ENCODE data around the gene NPRL2.
"Not testable (repeated sequence)": the region's sequence is repeated elsewhere in the genome, so short reads cannot be mapped to it uniquely, and the experiment has no call there.

Gene NPRL2

GRCh38 chr3:50327129-50327528 is 23.4 kb downstream of the NPRL2 start:
- DNase-seq (ENCODE audit: low read depth), result no peak

DNA sequence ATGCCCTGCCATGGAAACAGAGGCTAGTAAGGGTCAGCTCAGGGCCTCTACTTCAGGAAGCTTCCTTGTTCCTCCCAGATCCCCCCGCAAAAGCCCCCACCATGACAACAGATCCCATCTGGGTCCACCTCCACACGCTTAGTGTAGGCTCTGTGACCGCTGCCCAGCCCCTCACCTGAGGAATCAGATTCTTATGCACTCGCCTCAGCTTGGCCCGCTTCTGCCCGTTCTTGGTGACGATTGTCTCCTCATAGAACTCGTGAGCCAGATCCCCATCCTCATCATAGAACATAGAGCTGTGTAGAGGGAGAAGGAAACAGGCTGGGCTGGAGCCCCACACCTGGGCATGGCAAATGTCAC is 24.4 kb downstream of the NPRL2 start:
- DNase-seq (ENCODE audit: low read depth), result no peak

- DNase-seq (ENCODE audit: low read depth), result no peak
Observed at GRCh38 chr3:50325497-50326181, 24.9 kb downstream of the NPRL2 start.

DNA sequence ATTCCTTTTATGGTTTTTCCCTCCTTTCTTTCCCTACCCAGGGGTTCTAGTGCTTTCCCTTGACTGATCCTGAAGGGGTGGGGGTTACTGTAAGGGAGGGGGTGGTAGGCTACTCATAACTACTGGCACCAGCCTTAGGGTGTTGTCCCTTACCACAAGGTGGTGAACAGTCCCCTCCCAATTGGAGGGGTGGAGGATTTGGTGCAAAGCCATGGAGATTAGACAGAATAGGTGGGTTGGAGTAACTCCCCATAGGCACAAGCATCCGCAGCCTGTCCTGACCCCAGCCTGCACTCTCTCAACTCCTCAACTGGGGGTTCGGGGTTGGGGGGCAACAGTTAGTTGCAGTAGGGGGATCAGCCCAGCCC is 25.5 kb downstream of the NPRL2 start:
- no peak for DNase-seq (ENCODE audit: low read depth)

DNA sequence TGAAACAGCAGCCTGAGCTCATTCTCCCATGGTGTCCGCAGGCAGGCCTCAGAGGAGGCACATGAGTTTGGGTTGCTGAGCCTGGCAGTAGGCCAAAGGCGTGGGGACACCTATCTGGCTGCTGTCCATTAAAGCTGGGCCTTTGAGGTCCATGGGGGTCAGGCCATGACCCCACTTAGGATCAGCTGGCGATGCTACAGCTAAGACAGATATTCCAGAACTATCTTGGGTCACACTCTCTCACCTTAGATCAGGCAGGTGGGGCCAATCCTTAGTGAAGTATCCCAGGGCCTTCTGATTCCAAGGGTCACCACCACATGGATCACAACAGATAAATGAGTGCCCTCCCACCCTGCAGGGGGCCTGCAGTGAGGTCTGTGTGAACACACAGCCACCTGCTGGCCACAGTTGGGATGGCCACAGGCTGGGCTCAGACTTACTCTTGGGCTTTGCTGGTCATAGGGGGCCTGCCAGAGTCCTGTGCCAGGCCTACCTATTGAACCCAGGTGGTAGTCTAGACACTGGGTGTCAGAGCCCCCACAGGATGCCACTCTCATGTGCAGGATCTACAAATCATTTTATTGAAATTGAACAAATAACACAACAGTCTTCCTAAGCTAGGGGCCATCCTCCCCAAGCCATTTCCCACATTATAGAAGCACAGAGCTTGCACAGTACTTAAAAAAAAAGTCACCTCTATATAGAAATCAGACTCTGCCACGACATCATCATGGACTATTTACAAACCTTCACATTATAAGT is 26.0 kb downstream of the NPRL2 start:
- DNase-seq (ENCODE audit: low read depth), result no peak

DNA sequence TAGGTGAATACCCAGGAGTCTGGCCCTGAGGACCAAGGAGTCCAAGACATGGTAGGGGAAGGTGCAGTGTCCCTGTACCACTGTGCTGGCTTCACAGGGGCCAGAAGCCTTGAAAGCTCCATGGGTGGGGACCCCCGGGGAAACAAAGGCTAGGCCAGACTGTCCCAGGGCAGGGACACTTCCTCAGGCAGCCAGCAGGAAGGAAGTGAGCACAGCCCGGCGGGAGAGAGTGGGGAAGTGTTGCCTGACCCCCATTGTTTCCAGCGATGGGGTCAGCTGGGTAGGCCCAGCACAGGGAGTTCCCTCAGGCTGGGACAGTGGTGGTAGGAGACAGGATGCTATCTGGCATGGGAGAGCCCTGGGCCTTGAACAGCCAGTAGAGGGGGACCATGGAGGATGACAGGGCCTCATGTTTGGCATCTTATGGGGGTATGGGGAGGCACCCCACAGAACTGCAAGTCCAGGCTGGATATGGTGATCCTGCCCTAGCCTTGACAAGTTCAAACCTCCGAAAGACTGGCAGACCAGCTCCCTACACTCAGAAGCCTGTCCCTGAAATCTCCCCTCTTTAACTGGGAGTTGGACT is 26.9 kb downstream of the NPRL2 start:
- DNase-seq (ENCODE audit: low read depth), result no peak

- DNase-seq (ENCODE audit: low read depth), result no peak
Observed at GRCh38 chr3:50323092-50323600, 27.4 kb downstream of the NPRL2 start.

GRCh38 chr3:50322386-50323091 is 28.0 kb downstream of the NPRL2 start, which contains the start of gene HYAL2:
TSS of gene HYAL2 (minus strand) at chr3:50322745. CDS start at chr3:50320489, 2,256 bp downstream.
- no peak for DNase-seq (ENCODE audit: low read depth)

GRCh38 chr3:50322115-50322385 is 28.5 kb downstream of the NPRL2 start:
- DNase-seq (ENCODE audit: low read depth), result no peak

DNA sequence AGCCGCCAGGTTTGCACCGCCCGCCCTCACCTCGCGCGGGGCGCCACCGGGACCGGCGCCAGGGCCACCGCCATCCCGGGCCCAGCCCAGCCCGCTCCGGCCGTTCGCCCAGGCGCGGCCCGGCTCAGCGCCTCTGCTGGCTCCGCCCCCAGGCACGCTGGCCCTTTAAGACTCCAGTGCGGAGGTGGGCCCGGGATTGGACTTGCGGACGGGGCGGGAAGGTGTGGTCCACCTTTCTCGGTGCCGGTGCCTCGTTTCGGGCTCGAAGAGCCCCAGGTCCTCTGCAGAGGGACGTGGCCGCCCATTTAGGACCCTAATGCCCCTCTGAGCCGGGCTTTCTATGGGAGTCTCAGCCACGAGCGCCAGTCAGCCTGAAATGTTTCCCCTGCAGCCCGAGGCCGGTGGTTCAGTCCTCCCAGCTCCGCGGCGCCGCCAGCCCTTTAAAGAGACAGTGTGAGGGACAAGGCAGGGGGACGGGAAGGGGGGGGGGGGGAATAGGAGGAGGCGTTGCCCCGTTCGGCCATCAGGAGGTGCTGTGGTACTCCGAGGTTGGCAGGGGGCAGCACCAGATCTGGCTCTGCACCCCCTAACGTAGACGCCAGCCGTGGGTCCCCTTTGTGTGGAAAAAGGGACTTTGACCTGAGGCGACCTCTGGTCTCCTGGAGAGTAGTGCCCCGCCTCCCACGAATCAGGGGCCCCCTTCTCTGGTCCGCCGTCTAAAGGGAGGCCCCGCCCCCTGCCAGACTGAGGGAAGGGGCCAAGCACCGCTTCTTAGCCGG is 29.1 kb downstream of the NPRL2 start:
- DNase-seq (ENCODE audit: low read depth), result no peak

- DNase-seq (ENCODE audit: low read depth), result no peak
Observed at GRCh38 chr3:50320853-50321335, 29.7 kb downstream of the NPRL2 start.

GRCh38 chr3:50319894-50320625 is 30.5 kb downstream of the NPRL2 start:
- DNase-seq (ENCODE audit: low read depth), result no peak

DNA sequence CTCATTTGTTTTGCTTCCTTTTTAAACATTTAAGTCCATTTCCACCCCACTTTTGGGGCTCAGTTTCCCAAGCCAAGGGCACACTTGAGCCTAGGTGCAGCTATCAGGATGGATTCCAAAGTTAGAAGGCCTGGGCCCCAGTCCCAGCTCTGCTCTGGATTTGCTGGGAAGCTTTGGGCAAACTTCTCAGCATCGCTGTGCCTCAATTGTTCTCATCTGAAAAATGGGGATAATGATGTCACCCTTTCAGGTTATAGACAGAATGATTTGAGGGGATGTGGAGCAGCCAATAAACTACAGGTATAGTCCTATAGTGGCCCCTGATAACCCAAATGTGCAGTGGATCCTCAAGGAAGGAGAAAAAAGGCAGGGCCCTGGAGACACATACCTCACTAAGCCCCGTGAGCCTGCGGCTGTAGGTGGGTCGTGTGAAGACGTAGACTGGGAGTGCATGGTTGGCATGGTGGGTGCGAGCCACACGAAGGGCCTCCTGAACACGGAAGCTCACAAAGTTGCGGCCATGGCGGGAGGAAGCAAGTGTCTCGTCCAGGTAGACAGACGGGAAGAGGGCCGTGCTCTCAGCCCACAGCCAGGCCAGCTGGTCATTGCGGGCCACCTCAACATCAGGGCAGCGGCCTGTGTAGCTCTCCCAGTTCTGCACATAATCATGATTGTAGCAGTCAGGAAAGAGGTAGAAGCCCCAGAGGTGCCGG is 31.2 kb downstream of the NPRL2 start:
- no peak for DNase-seq (ENCODE audit: low read depth)

DNA sequence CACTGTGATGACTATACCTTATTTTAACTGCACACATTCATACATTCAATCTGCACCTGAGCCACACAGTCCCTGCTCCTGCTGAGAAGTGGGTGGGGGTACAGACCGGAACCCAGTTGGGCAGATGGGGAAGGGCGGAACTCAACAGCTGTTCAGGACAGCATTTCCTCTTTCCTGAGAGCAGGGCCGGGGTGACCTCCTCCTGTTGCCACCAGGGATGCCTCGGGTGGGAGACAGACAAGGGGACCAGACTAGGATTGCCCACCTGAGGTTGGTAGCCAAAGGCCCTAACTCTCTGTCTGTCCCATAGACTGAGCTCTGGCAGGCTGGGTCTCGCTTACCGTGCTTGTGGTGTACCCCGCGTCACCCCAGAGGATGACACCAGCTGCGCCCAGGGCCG is 32.0 kb downstream of the NPRL2 start:
- no peak for DNase-seq (ENCODE audit: low read depth)

- DNase-seq (ENCODE audit: low read depth), result no peak
Observed at GRCh38 chr3:50318163-50318562, 32.4 kb downstream of the NPRL2 start.

- DNase-seq (ENCODE audit: low read depth), result no peak
Observed at GRCh38 chr3:50317300-50317699, 33.3 kb downstream of the NPRL2 start.

DNA sequence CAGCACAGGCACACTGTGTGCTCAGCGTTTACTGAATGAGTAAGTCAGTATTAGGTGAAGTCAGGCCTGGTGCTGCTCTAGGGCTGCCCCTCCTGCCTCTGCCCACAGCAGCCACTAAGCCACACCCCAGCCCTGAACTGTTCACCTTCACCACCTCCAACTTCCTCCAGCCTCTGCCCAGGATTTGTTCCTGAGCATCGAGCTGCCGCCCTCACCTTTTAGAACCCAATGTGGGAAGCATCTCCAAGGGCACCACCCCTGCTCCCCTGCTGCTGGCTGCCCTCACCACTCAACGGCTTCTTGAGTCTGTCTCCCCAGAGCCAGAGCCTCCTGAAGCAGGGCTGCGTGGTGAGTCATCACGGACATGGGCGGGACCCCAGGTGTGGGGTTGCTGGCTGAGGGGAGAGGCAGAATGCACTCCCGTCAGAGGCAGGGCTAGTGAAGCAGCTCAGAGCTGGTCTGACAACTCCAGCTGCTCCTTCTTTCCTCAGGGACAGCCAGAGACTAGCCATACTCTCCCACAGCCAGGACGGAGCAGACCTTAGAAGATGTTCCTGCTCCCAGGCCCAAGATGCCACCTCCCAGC is 33.8 kb downstream of the NPRL2 start:
- no peak for DNase-seq (ENCODE audit: low read depth)

GRCh38 chr3:50314816-50315215 is 35.8 kb downstream of the NPRL2 start:
- no peak for DNase-seq (ENCODE audit: low read depth)

GRCh38 chr3:50314342-50314741 is 36.2 kb downstream of the NPRL2 start:
- no peak for DNase-seq (ENCODE audit: low read depth)

DNA sequence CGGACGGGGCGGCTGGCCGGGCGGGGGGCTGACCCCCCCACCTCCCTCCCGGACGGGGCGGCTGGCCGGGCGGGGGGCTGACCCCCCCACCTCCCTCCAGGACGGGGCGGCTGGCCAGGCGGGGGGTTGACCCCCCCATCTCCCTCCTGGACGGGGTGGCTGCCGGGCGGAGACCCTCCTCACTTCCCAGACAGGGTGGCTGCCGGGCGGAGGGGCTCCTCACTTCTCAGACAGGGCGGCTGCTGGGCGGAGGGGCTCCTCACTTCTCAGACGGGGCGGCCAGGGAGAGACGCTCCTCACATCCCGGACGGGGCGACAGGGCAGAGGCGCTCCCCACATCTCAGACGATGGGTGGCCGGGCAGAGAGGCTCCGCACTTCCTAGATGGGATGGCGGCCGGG is 38.5 kb downstream of the NPRL2 start:
- not testable (repeated sequence) for DNase-seq (ENCODE audit: low read depth)
